Sciatic nerve (tissue), 2 donors: ENCODE results near the gene ATP6V1A. TPM values are rescaled to one million over a fixed set of nuclear protein-coding genes. Genes with fewer than 3 reads are reported as not detected.
A peak's percentile ranks its signal among the peaks of the same experiment; 100 is the strongest.

ENCODE experiments used
- ATAC-seq: fragments of 200-7000 bp; cut with Tn5 transposase; one replicate; pipeline ENCODE4 v1.9.1; 2020; ENCODE audit warnings: mild to moderate bottlenecking, moderate library complexity
- DNase-seq: peaks from one replicate; pipeline ENCODE4 v3.0.0-alpha.2; 2020; ENCODE audit warnings: low spot score
- intact Hi-C: fragments of 100-400 bp; cut with DNase I; formaldehyde crosslinking; loops from one replicate; pipeline ENCODE4 v1.14.2; 2022
- total RNA-seq: library from RNA; stranded (reverse); fragmentation: NEBNext Ultra II Directional; extraction: Animal tissue kit (Norgen Biotek cat#: 25700); gene quantifications from one replicate; pipeline ENCODE4 v1.2.1, GENCODE V29; 2021
- donor health status: DM: no; HTN: no; CAD: no.
- donor health status: DM: no; HTN: no; CAD: no.

Gene ATP6V1A
- total RNA-seq: 48.6 TPM

DNA sequence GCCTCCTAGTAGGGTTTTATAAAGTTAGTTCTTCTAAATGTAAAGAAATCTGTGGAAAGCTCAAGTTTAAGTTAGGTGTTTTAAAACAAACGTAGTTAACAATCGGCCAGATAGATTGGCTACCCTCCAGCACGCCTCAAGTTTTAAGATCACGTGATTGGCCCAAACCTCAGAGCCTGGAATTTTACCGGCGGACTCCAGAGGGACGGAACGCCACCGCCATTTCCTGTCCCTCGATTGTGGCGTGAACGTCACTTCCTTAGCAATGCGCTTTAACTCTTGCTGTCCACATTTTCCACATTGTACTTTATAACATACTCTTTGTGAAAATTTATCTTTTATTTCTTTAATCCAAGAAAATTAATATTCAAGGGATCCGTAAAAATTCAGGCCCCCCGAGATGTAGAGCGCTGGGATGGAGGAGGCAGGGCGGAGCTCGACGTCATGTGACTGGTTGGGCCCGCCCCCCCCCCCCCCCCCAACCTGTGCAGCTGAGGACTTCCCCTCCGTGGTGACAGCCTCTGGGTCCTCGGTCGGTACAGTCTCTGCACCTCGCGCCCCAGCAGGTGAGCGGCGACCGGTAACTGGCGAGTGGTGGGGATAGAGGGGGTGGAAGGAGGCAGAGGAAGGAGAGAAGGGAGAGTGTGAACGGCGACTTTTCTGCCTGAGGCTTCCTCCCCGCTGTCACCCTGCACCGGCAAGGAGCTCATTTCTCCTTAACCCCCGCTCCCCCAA lies at the start of gene ATP6V1A:
Gene ATP6V1A (plus strand): TSS at position 488 of the 735 bp plus-strand sequence. CDS start 31,719 bp downstream, outside the sequence.
- intact Hi-C loops: no loop called here
- peak; percentile 90 for ATAC-seq
- DNase-seq: peak; percentile 92

DNA sequence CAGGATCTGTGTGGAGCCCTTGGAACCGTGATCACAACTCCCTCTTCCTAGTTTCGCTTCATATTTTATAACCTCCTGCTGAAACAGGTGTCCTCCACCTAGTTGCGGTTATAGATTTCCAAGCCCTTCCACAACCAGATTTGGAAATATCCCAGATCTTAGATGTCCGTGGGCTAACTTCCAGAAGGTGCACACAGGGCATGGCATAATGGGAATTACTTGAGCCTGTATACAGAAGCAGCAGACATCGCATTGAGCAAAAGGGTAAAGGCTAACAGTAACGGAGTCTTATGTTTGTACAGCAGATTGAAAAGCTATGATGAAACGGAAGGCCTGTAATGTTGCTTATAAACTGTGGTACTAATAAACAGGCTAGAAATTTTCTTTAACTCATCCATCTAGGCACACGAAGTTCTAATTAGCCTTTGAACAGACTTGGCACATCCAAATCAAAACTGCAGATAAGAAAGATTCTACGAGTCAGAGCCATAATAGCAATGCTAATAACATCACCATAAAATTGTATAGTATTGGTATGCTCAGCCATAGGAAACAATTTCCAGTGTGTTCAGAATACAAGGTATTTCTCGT lies 49.2 kb upstream of the ATP6V1A start:
- peak; percentile 11 for ATAC-seq
- intact Hi-C loops: no loop called here

DNA sequence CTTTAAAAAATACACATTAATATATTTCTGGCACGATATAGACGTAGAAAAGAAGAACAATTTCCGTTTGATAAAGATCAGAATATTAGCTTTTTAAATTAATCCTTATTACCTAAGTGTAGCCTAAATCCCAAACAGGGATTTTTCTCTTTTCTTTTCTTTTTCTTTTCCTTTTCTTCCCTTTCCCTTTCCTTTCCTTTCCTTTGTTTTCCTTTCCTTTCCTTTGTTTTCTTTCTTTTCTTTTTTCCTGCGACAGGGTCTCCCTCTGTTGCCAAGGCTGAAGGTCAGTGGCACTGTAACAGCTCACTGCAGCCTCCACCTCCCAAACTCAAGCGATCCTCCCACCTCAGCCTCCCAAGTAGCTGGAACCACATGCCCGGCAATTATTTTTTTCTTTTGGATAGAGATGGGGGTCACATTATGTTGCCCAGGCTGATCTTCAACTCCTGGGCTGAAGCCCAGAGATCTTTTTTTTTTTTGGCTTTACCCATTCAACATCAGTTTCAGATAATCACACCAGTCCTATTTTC lies 48.6 kb upstream of the ATP6V1A start:
- no peak for ATAC-seq
- DNase-seq: no peak
- intact Hi-C loops: no loop called here

More for the DNA sequence above, 49.2 kb upstream of the ATP6V1A start:
- no peak for DNase-seq

DNA sequence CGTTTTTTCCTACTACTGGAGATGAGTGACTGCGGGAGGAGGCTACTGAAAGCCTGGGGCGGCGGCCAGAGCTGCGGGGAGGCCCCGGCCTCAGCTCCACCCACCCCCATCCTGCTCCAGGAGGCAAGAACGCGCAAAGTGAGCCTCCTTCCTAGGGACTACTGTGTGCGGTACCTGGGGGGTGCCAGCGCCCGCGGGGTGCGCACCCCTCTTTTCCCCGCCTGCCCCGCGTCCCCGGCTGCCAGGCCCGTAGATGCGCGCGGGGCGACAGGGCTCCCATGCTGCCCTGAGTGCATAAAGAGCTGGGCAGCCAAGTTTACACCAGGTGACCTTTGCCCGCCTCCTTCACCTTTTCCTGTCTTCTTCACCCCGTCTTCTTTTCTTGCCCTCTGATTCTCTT lies 47.9 kb upstream of the ATP6V1A start:
- intact Hi-C loops: no loop called here
- no peak for ATAC-seq
- DNase-seq: no peak

DNA sequence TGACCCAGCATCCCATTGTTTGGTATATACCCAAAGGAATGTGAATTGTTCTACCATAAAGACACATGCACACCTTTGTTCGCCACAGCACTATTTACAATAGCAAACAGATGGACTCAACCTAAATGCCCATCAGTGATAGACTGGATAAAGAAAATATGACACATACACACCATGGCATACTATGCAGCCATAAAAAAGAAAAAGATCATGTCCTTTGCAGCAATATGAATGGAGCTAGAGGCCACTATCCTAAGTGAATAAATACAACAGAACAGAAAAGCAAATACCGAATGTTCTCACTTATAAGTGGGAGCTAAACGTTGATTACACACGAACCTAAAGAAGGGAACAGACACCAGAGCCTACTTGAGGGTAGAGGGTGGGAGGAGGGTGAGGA lies 39.0 kb upstream of the ATP6V1A start:
- intact Hi-C loops: no loop called here
- DNase-seq (no peak), ATAC-seq (no peak)

DNA sequence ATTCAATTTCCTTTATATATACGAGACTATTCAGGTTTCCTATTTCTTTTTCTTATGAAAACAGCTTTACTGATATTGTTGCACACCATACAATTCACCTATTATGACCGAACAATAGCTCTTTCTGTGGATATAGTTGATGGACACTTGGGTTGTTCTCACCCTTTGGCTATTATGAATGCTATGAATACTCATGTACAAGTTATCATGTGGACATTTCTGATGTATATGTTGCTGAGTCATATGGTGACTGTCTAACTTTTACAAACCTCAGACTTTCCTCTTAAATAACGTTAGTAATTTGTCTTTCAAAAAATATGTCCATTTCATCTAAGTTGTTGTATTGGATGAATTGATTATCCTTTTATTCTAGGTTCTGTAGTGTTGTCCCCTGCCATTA lies 34.7 kb upstream of the ATP6V1A start:
- intact Hi-C loops: no loop called here
- ATAC-seq (no peak), DNase-seq (no peak)

DNA sequence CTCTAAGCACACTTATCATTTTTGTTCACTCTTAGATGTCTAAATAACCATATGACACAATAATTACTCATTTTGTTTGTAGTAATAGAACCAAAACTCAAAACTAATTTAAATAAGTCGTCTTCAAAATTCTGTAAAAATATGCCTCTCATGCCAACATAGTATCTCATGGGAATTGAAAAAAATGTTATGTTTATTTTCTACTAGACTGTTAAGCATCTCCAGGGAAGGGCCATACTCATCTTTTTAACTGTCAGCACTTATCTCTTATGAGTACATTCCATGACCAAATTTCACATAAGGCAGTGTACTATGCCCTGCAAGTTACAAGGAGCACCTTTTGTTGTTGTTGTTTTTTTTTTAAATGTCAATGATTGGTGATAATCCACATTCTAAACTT lies 32.1 kb upstream of the ATP6V1A start:
- intact Hi-C loops: no loop called here
- DNase-seq (no peak), ATAC-seq (peak; percentile 44)

DNA sequence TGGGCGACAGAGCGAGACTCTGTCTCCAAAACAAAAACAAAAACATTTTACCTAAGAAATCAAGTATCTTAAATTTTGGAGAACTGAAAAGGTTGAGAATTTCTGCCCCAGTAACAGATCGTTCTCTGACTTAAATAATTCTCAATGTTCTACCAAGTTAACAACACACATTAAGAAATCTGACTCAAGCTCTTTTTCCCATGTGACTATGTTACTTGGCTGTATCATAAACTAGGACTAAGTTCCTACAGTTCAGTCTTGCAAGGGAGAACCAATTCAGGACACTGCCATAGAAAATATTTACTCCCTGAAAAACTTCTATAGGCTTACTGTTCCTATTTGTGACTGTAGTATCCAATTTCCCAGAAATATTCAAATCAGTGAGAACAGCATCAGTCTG lies 29.5 kb upstream of the ATP6V1A start:
- peak; percentile 20 for ATAC-seq

DNA sequence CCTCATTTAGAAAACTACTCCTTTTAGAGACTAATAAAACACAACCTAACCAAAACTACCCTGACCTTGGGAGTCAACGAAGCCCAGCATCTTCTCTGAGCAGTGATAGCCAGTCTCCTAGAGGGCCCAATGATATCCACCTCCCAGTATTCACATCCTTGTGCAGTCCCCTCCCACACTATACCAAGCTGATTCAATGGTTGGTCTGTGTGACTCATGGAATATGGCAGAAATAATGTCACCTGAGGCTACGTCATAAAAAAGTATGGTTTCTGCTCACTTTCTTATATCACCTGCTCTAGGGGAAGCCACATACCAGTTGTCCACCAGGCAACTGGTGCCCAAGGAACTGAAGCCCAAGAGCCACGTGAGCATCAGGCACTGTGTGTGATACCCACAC lies 29.0 kb upstream of the ATP6V1A start:
- ATAC-seq: no peak
- no peak for DNase-seq
- intact Hi-C loops: no loop called here

More for the DNA sequence above, 29.5 kb upstream of the ATP6V1A start:
- no peak for DNase-seq
- intact Hi-C loops: no loop called here

DNA sequence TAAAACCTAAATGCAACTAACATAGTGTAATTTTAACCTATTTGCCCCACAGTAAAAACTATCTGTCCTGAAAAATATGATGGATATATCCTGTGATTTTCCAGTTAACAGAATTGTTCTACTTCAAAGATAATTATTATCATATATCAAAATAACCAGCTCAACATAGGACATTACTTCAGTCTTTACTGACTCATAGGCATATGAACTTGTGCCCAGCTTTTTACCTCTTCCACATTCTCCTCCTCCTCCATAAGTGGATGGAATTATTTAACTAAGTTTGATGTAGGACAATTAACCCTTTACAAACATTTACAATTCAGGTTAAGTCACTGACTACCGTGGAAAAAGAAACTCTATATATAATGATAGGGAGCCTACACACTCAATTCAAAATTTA lies 27.5 kb upstream of the ATP6V1A start:
- no peak for DNase-seq
- intact Hi-C loops: no loop called here

DNA sequence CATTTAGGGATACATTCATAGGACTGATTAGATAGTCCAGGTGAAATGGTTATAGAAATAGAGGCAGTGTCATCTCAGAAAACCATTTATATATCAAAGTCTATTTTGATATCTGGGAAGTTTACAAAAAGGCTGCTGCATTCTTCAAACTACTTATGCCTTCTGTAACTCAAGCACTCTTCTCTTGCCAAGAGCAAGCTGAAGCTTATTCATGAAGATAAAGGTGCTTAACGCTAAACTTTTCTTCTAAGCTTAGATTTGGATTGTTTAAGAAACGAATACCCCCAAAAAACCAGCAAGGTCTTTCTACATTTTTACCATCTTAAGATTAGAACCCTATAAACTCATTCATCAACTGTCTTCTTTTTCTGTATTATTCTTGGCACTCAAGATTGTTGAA lies 27.1 kb upstream of the ATP6V1A start:
- no peak for ATAC-seq
- intact Hi-C loops: no loop called here
- no peak for DNase-seq

More for the DNA sequence above, 27.5 kb upstream of the ATP6V1A start:
- ATAC-seq: no peak

DNA sequence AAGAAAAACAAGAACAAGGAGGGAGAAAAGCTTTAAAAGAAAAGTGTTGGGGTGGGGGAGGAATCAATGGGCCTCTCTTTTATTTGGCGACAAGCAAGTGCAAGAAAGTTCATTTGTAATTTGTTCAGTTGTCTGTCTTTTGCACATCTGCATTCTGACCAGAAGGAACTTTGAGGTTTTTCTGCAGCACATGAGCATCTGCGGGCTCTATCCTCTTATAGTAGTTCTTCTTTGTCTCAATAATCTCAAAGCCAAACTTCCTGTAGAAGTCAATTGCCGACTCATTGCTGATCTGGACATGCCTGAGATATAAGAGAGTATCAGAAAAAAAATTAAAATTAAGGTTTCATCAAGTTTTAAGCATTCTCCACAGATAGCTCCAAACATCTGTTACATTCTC lies 25.2 kb upstream of the ATP6V1A start:
- DNase-seq (no peak), ATAC-seq (no peak)
- intact Hi-C loops: no loop called here

DNA sequence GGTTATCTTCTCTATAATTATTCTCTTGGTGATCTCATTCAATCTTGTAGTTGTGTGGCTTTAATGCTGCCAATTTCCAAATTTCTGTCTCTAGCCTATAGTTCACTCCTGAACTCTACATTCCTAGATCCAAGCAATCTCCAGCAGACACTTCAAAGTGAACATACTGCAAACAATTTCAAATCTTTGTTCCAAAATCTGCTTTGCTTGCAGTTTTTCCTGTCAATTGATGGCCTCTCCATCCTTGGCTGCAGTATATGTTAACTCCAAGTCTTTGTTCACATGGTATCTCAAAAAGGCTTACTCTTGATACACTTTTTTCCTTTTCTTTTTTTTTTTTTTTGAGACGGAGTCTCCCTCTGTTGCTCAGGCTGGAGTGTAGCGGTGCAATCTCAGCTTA lies 18.2 kb upstream of the ATP6V1A start:
- DNase-seq (no peak), ATAC-seq (no peak)
- intact Hi-C loops: no loop called here

DNA sequence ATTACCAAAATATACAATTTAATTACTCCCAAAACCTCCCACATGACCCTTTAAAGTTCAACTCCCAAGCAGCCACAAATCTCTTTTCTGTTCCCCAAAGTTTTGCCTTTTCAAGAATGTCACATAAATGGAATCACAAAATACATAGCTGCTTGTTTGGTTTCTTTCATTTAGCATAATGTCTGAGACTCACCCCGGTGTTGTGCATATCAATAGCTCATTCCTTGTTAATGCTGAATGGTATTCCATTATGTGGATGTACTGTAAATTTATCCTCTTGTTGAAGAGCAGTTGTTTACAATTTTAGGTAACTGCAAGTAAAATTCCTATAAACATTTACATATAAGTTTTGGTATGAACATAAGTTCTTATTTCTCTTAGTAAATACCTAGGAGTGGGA lies 16.3 kb upstream of the ATP6V1A start:
- intact Hi-C loops: no loop called here
- ATAC-seq (no peak), DNase-seq (no peak)

DNA sequence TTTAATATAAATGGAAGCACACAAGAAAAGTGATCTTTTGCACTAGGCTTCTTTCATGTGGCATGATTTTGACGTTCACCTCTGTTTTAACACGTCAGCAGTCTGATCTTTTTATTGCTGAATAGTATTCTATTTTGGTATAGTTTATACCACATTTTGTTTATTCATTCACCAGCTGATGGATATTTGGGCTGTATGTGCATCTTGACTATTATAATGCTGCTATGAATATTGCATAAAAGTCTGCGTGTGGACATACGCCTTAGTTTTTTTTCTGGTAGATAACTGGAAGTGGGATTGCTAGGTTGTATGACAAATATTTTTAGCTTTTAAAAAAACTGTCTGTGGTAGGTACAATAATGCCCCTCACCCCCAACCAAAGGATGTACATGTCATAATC lies 15.1 kb upstream of the ATP6V1A start:
- DNase-seq: no peak
- no peak for ATAC-seq
- intact Hi-C loops: no loop called here

DNA sequence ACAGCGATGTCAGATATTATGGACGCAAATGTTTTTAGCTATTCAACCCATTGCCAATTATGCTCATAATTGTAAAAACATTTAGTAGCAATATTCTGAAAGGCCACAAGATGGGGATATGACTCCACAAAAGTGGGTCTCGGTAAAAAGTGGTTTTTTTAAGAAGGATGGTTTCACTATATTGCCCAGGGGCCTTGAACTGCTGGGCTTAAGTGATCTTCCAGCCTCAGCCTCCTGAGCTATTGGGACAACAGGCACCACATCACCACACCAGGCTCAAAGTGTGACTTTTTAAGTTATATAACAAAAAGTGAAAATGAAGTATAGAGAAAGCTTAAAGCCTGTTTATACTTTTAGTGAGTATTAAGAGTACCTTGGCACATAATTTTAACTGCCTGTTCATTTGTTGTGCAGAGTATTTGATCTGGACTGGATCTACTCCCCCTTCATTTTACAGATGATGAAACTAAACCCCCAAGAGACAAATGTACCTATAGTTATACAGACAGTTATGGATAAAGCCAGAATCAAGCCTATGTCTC lies 10.2 kb upstream of the ATP6V1A start:
- DNase-seq (no peak), ATAC-seq (peak; percentile 91)
- intact Hi-C loops: no loop called here

DNA sequence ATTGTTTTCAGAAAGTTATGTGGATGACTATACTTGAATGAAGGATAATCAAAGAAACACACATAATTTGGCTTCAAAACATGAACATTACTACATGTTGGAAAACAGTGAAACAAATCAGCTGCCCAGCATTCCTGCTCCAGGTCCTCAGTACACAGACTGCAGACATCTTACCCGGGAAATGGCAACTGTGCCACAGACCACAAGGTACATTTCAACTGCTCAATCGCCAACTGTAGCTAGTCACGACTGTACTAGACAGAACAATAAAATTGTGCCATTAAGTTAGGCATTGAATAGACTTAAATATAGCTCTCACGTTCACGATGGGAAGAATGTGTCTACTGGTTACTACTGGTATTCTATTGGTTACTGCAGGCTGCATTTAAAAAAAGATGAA lies 5.7 kb upstream of the ATP6V1A start:
- intact Hi-C loops: no loop called here
- ATAC-seq (no peak), DNase-seq (no peak)

DNA sequence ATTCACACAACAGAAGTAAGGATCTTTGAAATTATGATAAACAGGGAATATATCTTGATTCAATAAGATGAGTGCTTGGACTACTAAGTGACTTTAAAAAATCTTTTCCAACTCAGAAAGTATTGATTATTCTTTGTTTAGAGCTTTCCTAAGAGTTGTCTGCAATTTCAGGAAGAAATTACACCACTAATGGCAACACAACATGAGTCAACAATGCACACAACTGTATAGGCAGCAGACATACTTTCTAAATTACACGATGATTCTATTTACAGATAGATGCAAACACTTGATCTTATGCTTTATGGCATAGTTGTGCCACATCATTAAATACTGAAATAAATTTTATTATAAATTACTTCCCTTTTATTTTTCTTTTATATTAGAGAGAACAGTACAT lies 5.2 kb upstream of the ATP6V1A start:
- ATAC-seq (no peak), DNase-seq (no peak)

DNA sequence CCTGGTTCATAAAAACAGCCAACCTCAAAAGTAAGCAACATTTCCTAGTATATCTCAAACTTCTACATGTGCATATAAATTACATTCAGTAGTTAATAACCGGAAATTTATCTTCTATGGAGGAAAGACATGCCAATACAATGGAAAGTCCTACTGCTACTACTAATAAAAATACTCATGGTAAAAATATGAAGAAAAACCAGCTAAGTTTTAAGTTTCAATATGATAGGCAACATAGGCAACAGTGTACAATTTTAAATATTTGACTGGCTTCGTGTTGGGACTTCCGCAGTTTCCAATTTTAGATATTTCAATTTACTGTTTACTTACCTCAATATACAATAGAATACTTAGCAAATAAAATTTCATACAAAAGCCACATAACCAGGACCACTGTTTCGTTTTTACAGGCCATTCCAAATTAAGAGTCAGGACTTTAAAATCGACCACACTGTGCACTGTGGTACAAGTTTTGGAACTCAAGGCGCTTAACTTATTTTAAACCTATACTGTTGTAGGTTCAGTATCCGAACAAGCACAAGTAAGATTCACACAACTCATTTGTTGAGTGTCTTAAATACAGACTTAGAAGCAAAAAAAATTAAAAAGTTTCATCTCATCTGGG lies 3.7 kb upstream of the ATP6V1A start:
- intact Hi-C loops: no loop called here
- ATAC-seq: no peak
- no peak for DNase-seq

More for the DNA sequence above, 5.2 kb upstream of the ATP6V1A start:
- intact Hi-C loops: no loop called here
